Ishikawa (cell line): ENCODE measurements around the gene EHD4.

ENCODE experiments used
- CEBPB ChIP-seq: IDR thresholded peaks from 2 replicates; pipeline ENCODE4 v1.6.1; 2012
- CREB1 ChIP-seq: IDR thresholded peaks from 2 replicates; pipeline ENCODE4 v1.6.1; 2012; ENCODE audit warnings: low read depth
- EGR1 ChIP-seq: IDR thresholded peaks from 2 replicates; pipeline ENCODE4 v1.6.1; 2012
- EP300 ChIP-seq: IDR thresholded peaks from 2 replicates; pipeline ENCODE4 v1.6.1; 2012; ENCODE audit warnings: borderline replicate concordance
- FOXM1 ChIP-seq: IDR thresholded peaks from 2 replicates; pipeline ENCODE4 v1.6.1; 2012; ENCODE audit warnings: low read depth, borderline replicate concordance
- NFIC ChIP-seq: IDR thresholded peaks from 2 replicates; pipeline ENCODE4 v1.6.1; 2012
- RAD21 ChIP-seq: IDR thresholded peaks from 2 replicates; pipeline ENCODE4 v1.6.1; 2012; ENCODE audit warnings: low read depth
- TAF1 ChIP-seq: IDR thresholded peaks from 2 replicates; pipeline ENCODE4 v1.6.1; 2012; ENCODE audit warnings: low read depth, mild to moderate bottlenecking
- TCF12 ChIP-seq: IDR thresholded peaks from 2 replicates; pipeline ENCODE4 v1.6.1; 2012; ENCODE audit warnings: low read depth
- TEAD4 ChIP-seq: IDR thresholded peaks from 2 replicates; pipeline ENCODE4 v1.6.1; 2012
- YY1 ChIP-seq: IDR thresholded peaks from 2 replicates; pipeline ENCODE4 v1.6.1; 2012; ENCODE audit warnings: low read depth
- ZBTB7A ChIP-seq: IDR thresholded peaks from 2 replicates; pipeline ENCODE4 v1.6.1; 2012; ENCODE audit warnings: low read depth
- TF ChIP-seq, protein P1 (sequence below): IDR thresholded peaks from 2 replicates; pipeline ENCODE4 v1.6.1; 2012
- TF ChIP-seq, protein P2 (sequence below): IDR thresholded peaks from 2 replicates; pipeline ENCODE4 v1.6.1; 2012
- TF ChIP-seq, protein P3 (sequence below): IDR thresholded peaks from 2 replicates; pipeline ENCODE4 v1.6.1; 2012; ENCODE audit warnings: low read depth, mild to moderate bottlenecking

EHD4 gene

DNA sequence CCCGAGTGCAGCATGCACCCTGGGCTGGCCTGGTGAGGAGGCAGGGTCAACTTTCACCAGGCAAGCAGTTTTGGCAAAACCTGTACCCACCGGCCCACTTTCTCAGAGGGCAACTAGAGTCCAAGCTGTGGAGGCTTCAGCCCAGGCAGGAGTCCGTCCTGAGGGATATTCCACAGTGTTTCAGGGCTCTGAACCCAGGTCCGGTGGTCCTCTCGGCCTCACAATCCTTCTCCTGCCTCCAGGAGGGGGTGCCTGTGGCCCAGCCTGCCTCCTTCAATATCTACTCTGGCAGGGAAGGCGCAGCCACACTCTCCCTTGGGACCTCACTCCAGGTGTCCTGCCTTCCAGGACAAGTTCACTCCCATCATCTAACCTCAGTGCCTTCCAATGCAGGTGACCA, 44.6 kb upstream of the EHD4 start:
- TF ChIP-seq, protein P1, sequence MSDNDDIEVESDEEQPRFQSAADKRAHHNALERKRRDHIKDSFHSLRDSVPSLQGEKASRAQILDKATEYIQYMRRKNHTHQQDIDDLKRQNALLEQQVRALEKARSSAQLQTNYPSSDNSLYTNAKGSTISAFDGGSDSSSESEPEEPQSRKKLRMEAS, result no peak
- TF ChIP-seq CEBPB (no peak), EP300 (no peak), NFIC (no peak), TAF1 (no peak), TEAD4 (no peak), RAD21 (no peak), CREB1 (no peak), EGR1 (no peak), FOXM1 (no peak)
- TF ChIP-seq, protein P2, sequence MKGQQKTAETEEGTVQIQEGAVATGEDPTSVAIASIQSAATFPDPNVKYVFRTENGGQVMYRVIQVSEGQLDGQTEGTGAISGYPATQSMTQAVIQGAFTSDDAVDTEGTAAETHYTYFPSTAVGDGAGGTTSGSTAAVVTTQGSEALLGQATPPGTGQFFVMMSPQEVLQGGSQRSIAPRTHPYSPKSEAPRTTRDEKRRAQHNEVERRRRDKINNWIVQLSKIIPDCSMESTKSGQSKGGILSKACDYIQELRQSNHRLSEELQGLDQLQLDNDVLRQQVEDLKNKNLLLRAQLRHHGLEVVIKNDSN, result no peak

DNA sequence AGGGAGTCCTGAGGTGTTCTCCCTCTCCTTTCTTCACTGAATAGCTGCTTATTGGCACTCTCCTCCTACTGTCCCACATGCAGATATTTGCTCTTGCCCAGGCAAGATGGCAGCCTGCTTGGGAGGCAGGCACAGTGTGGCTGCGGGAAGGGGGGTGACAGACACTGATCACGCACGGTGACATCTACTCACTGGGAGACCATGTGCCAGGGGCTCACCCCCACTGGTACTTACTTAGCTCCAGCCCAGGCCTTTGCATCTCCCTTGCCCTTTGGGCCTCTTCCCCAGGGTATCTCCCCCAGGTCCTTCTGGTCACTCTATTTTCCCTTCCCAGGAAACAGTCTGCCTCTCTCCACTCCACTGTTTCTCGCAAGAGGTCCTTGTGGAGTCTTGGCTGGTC, 42.0 kb upstream of the EHD4 start:
- TF ChIP-seq ZBTB7A, result no peak
- TF ChIP-seq, protein P1, result no peak
- no peak for TF ChIP-seq CEBPB
- no peak for TF ChIP-seq TAF1
- TF ChIP-seq EP300, result no peak
- TF ChIP-seq YY1, result no peak
- TF ChIP-seq FOXM1, result no peak
- no peak for TF ChIP-seq TCF12
- TF ChIP-seq TEAD4, result no peak
- TF ChIP-seq EGR1, result no peak
- TF ChIP-seq CREB1, result no peak
- TF ChIP-seq, protein P3, sequence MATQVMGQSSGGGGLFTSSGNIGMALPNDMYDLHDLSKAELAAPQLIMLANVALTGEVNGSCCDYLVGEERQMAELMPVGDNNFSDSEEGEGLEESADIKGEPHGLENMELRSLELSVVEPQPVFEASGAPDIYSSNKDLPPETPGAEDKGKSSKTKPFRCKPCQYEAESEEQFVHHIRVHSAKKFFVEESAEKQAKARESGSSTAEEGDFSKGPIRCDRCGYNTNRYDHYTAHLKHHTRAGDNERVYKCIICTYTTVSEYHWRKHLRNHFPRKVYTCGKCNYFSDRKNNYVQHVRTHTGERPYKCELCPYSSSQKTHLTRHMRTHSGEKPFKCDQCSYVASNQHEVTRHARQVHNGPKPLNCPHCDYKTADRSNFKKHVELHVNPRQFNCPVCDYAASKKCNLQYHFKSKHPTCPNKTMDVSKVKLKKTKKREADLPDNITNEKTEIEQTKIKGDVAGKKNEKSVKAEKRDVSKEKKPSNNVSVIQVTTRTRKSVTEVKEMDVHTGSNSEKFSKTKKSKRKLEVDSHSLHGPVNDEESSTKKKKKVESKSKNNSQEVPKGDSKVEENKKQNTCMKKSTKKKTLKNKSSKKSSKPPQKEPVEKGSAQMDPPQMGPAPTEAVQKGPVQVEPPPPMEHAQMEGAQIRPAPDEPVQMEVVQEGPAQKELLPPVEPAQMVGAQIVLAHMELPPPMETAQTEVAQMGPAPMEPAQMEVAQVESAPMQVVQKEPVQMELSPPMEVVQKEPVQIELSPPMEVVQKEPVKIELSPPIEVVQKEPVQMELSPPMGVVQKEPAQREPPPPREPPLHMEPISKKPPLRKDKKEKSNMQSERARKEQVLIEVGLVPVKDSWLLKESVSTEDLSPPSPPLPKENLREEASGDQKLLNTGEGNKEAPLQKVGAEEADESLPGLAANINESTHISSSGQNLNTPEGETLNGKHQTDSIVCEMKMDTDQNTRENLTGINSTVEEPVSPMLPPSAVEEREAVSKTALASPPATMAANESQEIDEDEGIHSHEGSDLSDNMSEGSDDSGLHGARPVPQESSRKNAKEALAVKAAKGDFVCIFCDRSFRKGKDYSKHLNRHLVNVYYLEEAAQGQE, result no peak
- no peak for TF ChIP-seq NFIC
- TF ChIP-seq RAD21, result no peak
- TF ChIP-seq, protein P2, result no peak

DNA sequence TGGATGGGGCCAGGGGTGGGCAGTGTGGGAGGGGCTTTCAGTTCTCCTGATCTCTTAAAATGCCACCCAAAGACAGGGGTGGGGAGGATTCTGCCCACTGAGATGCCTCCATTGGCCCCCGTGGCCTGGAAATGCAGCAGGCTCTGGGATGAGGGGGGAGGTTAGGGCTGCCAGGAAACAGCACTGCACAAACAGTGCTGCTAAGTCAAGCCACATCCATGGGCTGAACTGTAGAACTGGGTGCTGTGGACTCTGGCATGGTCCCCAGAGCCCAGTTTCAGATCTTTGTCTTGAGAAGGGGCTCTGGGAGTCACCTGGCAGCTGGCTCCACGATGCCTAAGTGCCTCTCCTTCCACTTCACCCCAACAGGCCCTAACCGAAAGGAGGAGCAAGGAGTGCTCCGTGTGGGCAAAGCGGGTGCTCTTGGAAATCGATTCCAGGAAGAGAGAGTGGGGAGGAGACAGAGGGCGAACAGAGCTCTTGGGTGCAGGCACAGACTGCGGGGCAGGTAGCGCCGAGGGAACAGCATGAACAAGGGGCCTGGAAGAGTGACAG, 40.6 kb upstream of the EHD4 start:
- no peak for TF ChIP-seq TAF1
- no peak for TF ChIP-seq FOXM1
- TF ChIP-seq TEAD4, result no peak
- TF ChIP-seq, protein P2, result no peak
- TF ChIP-seq, protein P1, result no peak

DNA sequence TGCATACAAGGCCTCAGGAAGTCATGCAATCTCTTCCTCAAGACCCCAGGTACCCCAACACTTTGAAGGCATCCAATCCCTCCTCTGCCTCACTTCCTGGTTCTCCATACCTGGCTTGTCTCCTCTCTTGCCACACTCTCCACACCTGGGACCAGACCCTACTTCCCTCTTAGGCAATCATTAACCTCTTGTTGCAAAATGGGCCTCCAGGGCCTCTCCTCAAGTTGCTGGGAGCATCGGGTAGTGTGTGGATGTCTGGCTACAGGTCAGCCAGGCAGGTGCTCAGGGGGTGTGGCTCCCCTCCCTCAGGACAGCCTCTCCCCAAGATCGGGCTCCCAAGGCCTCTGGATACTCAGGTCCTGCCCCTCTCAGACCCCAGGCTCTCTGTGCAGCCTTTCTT, 39.9 kb upstream of the EHD4 start:
- TF ChIP-seq, protein P2, result no peak
- TF ChIP-seq EP300 (no peak), TCF12 (no peak)

DNA sequence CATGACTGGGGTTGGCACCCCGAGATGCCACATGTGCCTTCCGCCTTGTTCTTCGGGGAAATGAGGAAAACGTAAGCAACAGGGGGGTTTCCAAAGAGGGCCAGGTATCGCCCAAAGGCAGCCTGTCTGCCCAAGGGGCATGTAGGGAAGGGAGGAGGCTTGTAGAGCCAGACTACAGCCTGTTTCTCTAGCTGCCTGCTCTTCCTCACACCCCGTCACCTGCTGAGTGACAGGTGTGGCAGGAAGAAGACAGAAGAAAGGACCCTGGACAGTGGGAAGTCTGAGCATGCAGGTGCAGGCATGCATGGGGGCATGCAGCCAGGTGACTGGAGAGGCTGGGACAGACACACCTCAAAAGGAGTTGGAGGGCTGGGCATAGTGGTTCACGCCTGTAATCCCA, 38.7 kb upstream of the EHD4 start:
- TF ChIP-seq TCF12 (no peak), RAD21 (no peak), FOXM1 (no peak), EGR1 (no peak), TEAD4 (no peak), CREB1 (no peak), EP300 (no peak), NFIC (no peak), YY1 (no peak), CEBPB (no peak), ZBTB7A (no peak), TAF1 (no peak)
- TF ChIP-seq, protein P2, result no peak
- TF ChIP-seq, protein P3, result no peak; the same call in 1 of the 2 replicates
- TF ChIP-seq, protein P1, result no peak
